T1000 (cell line): ENCODE results near the gene TYROBP.
"Not testable (repeated sequence)": the region's sequence is repeated elsewhere in the genome, so short reads cannot be mapped to it uniquely, and the experiment has no call there.

Experiments
- DNase-seq: peaks from one replicate; lab custom pipeline; 2025; ENCODE audit warnings: mixed read lengths; lab: John Stamatoyannopoulos, UW

TYROBP gene

GRCh38 chr19:35908010-35908441 lies at the start of gene TYROBP:
Gene TYROBP, minus strand, starts transcription at chr19:35908295. Its CDS starts 67 bp downstream, at chr19:35908228.
- DNase-seq = no peak

DNA sequence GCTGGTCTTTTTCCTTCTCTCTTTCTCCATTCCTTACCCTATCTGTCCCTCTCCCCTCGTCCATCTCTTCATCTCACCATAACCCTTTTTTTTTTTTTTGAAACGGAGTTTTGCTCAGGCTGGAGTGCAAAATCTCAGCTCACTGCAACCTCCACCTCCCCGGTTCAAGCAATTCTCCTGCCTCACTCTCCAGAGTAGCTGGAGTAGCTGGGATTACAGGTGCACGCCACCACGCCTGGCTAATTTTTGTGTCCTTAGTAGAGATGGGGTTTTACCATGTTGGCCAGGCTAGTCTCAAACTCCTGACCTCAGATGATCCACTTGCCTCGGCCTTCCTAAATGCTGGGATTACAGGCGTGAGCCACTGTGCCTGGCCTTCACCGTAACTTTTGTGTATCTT lies 49.3 kb upstream of the TYROBP start:
- DNase-seq = not testable (repeated sequence)

- DNase-seq = no peak
Observed at GRCh38 chr19:35955881-35956634, 48.0 kb upstream of the TYROBP start.

DNA sequence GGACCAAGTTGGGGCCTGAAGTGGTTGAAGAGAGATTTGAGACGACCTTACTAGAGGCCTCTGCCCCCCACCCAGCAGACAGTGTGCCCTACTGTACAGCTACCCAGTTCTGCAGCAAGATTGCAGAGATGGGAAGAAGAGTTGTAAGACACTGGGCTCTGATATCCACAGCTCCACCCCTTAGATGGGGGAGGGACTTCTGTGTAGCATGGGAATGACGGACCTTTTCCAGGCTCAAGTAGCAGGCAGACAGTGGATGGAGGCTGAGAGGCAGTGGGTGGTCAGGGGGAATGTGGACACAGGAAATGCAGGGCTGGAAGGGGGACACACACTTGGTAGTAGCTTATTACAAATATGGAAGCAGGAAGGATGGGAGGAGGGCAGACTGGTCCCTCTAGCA lies 41.0 kb upstream of the TYROBP start:
- no peak for DNase-seq

- DNase-seq = no peak
Observed at GRCh38 chr19:35946203-35946602, 38.1 kb upstream of the TYROBP start.

DNA sequence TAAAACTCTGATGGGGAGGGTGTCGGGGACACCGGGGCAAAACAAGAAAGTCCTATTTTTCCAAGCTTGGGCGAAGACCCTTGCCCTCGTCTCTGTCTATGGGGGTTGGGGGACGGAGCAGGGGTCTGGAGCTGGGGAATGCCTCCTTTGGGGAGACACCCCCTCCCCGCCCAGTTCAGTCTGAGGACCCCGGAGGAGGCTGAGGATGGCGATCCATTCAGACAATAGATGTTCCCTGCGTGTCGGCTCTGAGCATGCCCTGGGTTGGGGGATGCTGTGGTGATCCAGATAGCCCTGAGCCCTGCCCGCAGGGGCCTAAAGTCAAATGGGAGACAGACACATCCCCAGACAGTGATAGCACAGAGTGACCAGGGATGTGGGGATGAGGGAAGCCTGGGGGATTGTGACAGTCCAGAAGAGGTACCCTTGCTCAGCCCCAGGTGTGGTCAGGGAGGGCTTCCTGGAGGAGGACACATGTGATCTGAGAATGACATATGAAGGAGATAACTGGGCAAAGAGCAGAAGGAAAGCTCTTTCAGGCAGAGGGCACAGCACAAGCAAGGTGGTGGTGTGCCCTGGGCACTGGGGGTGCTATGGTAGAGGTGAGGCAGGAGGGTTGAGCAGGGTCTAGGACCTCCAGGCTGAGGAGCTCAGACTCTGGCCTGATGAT lies 37.2 kb upstream of the TYROBP start:
- DNase-seq = no peak

- DNase-seq = no peak
Observed at GRCh38 chr19:35944556-35944955, 36.5 kb upstream of the TYROBP start.

- DNase-seq = no peak
Observed at GRCh38 chr19:35943321-35944301, 35.5 kb upstream of the TYROBP start.

- DNase-seq = no peak
Observed at GRCh38 chr19:35942235-35942634, 34.1 kb upstream of the TYROBP start.

GRCh38 chr19:35940839-35941238 lies 32.7 kb upstream of the TYROBP start:
- no peak for DNase-seq

DNA sequence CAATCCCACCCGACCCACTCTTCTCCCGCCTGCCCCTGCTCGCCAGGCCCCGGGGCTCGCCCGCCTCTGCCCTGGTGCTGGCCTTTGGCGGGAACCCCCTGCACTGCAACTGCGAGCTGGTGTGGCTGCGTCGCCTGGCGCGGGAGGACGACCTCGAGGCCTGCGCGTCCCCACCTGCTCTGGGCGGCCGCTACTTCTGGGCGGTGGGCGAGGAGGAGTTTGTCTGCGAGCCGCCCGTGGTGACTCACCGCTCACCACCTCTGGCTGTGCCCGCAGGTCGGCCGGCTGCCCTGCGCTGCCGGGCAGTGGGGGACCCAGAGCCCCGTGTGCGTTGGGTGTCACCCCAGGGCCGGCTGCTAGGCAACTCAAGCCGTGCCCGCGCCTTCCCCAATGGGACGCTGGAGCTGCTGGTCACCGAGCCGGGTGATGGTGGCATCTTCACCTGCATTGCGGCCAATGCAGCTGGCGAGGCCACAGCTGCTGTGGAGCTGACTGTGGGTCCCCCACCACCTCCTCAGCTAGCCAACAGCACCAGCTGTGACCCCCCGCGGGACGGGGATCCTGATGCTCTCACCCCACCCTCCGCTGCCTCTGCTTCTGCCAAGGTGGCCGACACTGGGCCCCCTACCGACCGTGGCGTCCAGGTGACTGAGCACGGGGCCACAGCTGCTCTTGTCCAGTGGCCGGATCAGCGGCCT lies 32.1 kb upstream of the TYROBP start:
- no peak for DNase-seq

- DNase-seq = no peak
Observed at GRCh38 chr19:35939307-35940077, 31.4 kb upstream of the TYROBP start.

GRCh38 chr19:35938282-35939224 lies 30.5 kb upstream of the TYROBP start:
- DNase-seq = no peak

GRCh38 chr19:35937345-35938281 lies 29.5 kb upstream of the TYROBP start:
- no peak for DNase-seq

DNA sequence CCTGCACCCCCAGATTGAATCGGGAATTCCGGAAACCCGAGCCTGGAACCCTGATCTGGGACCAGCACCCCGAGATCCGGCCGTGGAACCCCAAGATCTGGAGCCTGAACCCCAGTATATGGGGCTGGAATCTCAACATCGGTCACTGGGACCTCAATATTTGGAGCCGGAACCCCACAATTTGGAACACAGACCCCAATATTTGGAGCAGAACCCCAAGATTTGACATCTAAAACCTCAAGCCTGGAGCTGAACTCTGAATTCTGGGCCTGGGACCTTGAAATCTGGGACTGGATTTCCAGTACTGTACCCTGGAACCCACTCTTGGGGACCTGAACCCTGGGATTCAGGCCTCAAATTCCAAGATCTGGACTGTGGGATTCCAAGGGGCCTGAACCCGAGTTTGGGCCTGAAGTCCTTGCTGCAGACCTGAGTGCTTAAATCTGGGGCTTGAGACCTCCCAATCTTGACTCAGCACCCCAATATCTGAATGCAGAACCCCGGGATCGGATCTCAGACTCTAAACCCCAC lies 28.7 kb upstream of the TYROBP start:
- DNase-seq = no peak

GRCh38 chr19:35935911-35936737 lies 28.0 kb upstream of the TYROBP start, which contains the start of gene LRFN3:
Gene LRFN3, plus strand, starts transcription at chr19:35936374. Its CDS starts 3,052 bp downstream, at chr19:35939426.
- peak; percentile 36 for DNase-seq

DNA sequence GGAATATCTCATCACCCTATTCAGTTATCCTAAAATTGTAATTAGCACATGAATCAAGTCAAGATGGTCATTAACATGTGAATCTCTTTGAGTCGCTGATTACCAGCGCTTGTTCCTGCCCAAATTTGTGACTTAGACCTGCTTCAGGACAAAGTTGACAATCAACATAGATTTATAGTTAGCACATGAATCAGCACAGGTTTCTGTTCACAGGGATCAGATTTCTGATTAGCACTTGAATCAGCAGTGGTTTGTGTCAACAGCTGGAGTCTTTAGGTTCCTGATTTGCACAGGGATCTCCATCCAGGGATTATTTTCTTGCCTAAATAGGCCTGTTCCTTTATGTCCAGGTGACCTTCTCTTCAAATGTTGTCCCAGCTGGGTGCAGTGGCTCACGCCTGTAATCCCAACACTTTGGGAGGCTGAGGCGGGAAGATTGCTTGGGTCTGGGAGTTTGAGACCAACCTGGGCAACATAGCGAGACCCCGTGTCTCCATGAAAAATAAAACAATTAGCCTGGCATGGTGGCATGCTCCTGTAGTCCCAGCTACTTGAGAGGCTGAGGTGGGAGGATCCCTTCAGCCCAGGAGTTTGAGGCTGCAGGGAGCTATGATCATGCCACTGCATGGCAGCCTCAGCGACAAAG lies 24.3 kb upstream of the TYROBP start:
- no peak for DNase-seq
